Adipocyte (in vitro differentiated cells): ENCODE results near the gene DUSP8.

ENCODE experiments used
- DNase-seq: peaks from one replicate; pipeline ENCODE4 v3.0.0-alpha.2; 2015; ENCODE audit warnings: low read depth
- H3K27me3 ChIP-seq: replicated peaks from 2 replicates; pipeline ENCODE4 v1.7.0; 2013; ENCODE audit warnings: mild to moderate bottlenecking, low read length, moderate library complexity; ENCODE audit not compliant: control insufficient read depth, insufficient read depth
- H3K36me3 ChIP-seq: 2 replicates; pipeline ENCODE4 v1.7.0; 2013; ENCODE audit warnings: low read length, mild to moderate bottlenecking, moderate library complexity; ENCODE audit not compliant: control insufficient read depth, insufficient read depth, severe bottlenecking
- H3K4me1 ChIP-seq: 2 replicates; pipeline ENCODE4 v1.7.0; 2013; ENCODE audit warnings: mild to moderate bottlenecking, low read length, moderate library complexity; ENCODE audit not compliant: control insufficient read depth, insufficient read depth
- H3K4me3 ChIP-seq: 2 replicates; pipeline ENCODE4 v1.7.0; 2013; ENCODE audit warnings: mild to moderate bottlenecking, low read length, moderate library complexity
- H3K9ac ChIP-seq: 2 replicates; pipeline ENCODE4 v1.7.0; 2013; ENCODE audit warnings: mild to moderate bottlenecking, low read length, moderate library complexity
- H3K9me3 ChIP-seq: 2 replicates; pipeline ENCODE4 v1.7.0; 2013; ENCODE audit warnings: mild to moderate bottlenecking, low read length, moderate library complexity; ENCODE audit not compliant: control insufficient read depth

DUSP8 gene

GRCh38 chr11:1557904-1558774 is 13.9 kb downstream of the DUSP8 start:
- no peak overlapping the region for H3K4me3 ChIP-seq
- H3K9me3 ChIP-seq: no peaks in the 10 kb centered on the region
- peaks cover 25% of the 10 kb centered on the region for H3K4me1 ChIP-seq
- H3K9ac ChIP-seq: peak overlapping the region; percentile 47
- DNase-seq: peak; percentile 85
- peaks cover 6% of the 10 kb centered on the region for H3K27me3 ChIP-seq
- H3K36me3 ChIP-seq: no peaks in the 10 kb centered on the region

- Histone ChIP-seq H3K36me3 (no peaks in the 10 kb centered on the region), H3K27me3 (peaks cover 6% of the 10 kb centered on the region), H3K4me3 (no peak overlapping the region), H3K9ac (no peak overlapping the region), H3K9me3 (no peaks in the 10 kb centered on the region), H3K4me1 (peaks cover 25% of the 10 kb centered on the region)
- DNase-seq: no peak
Measured at GRCh38 chr11:1557051-1557884, 14.8 kb downstream of the DUSP8 start.

GRCh38 chr11:1556278-1556902 is 15.7 kb downstream of the DUSP8 start:
- H3K9ac ChIP-seq: no peak overlapping the region
- DNase-seq: no peak
- peaks cover 6% of the 10 kb centered on the region for H3K27me3 ChIP-seq
- no peak overlapping the region for H3K4me3 ChIP-seq
- no peaks in the 10 kb centered on the region for H3K36me3 ChIP-seq
- H3K4me1 ChIP-seq: peaks cover 21% of the 10 kb centered on the region
- H3K9me3 ChIP-seq: no peaks in the 10 kb centered on the region

GRCh38 chr11:1555713-1556153 is 16.3 kb downstream of the DUSP8 start:
- no peak for DNase-seq
- peaks cover 21% of the 10 kb centered on the region for H3K4me1 ChIP-seq
- H3K36me3 ChIP-seq: no peaks in the 10 kb centered on the region
- H3K9me3 ChIP-seq: no peaks in the 10 kb centered on the region
- peaks cover 6% of the 10 kb centered on the region for H3K27me3 ChIP-seq
- no peak overlapping the region for H3K4me3 ChIP-seq
- H3K9ac ChIP-seq: no peak overlapping the region

- Histone ChIP-seq H3K4me1 (peaks cover 21% of the 10 kb centered on the region), H3K9me3 (no peaks in the 10 kb centered on the region), H3K9ac (no peak overlapping the region), H3K4me3 (no peak overlapping the region), H3K36me3 (no peaks in the 10 kb centered on the region), H3K27me3 (peaks cover 6% of the 10 kb centered on the region)
- no peak for DNase-seq
Measured at GRCh38 chr11:1554981-1555712, 16.9 kb downstream of the DUSP8 start.

GRCh38 chr11:1553808-1554594 is 18.1 kb downstream of the DUSP8 start:
- no peak for DNase-seq
- Histone ChIP-seq H3K9me3 (no peaks in the 10 kb centered on the region), H3K4me1 (peaks cover 11% of the 10 kb centered on the region), H3K4me3 (no peak overlapping the region), H3K27me3 (peaks cover 9% of the 10 kb centered on the region), H3K9ac (no peak overlapping the region), H3K36me3 (no peaks in the 10 kb centered on the region)

GRCh38 chr11:1549338-1550330 is 22.4 kb downstream of the DUSP8 start:
- DNase-seq: no peak
- peaks cover 10% of the 10 kb centered on the region for H3K4me1 ChIP-seq
- H3K9ac ChIP-seq: no peak overlapping the region
- no peaks in the 10 kb centered on the region for H3K9me3 ChIP-seq
- no peaks in the 10 kb centered on the region for H3K36me3 ChIP-seq
- peaks cover 27% of the 10 kb centered on the region for H3K27me3 ChIP-seq
- no peak overlapping the region for H3K4me3 ChIP-seq

- peak; percentile 67 for DNase-seq
Measured at GRCh38 chr11:1548221-1549070, 23.6 kb downstream of the DUSP8 start.

More at GRCh38 chr11:1548221-1549070, 23.6 kb downstream of the DUSP8 start:
- Histone ChIP-seq H3K27me3 (peaks cover 35% of the 10 kb centered on the region), H3K36me3 (no peaks in the 10 kb centered on the region), H3K9me3 (no peaks in the 10 kb centered on the region), H3K4me1 (peaks cover 10% of the 10 kb centered on the region), H3K9ac (no peak overlapping the region), H3K4me3 (no peak overlapping the region)
